Non-pigmented ciliary epithelial cell (primary cell): ENCODE data around the gene GYG2.
"Not testable (repeated sequence)": the region's sequence is repeated elsewhere in the genome, so short reads cannot be mapped to it uniquely, and the experiment has no call there.

ENCODE experiments used
- DNase-seq: peaks from one replicate; pipeline ENCODE4 v3.0.0-alpha.2; 2010; ENCODE audit warnings: low read depth

GYG2 gene

DNA sequence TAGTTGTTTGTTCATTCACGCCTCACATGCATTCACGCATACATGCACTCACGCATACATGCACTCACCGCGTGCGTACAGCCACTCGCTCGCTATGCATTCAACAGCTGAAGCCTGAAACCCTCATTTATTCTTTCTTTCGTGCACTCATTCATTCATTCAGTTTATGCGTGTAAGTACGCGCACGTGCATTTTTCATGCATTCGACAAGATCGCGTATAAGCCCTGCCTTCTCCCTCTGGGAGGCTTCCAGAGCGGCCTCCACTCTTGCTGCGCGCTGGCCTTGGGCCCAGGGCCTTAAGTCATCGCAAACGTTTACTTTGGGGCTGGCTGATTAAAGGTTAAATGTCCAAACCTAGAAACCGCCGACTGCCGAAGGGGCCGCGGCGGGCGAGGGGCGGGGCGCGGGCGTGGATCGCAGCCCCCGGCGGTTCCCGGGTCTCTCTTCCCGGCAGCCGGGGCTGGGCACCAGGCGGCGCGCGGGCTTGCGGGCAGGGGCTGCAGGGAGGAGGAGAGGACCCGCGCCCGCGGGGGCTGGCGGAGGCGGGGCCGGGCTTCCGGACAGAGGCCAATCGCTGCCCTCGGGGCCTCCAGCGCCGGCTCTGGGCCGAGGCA lies at the start of gene GYG2:
Gene GYG2 (plus strand): TSS at position 587 of the 615 bp plus-strand sequence. CDS start 1,259 bp downstream, outside the sequence.
- DNase-seq = no peak

DNA sequence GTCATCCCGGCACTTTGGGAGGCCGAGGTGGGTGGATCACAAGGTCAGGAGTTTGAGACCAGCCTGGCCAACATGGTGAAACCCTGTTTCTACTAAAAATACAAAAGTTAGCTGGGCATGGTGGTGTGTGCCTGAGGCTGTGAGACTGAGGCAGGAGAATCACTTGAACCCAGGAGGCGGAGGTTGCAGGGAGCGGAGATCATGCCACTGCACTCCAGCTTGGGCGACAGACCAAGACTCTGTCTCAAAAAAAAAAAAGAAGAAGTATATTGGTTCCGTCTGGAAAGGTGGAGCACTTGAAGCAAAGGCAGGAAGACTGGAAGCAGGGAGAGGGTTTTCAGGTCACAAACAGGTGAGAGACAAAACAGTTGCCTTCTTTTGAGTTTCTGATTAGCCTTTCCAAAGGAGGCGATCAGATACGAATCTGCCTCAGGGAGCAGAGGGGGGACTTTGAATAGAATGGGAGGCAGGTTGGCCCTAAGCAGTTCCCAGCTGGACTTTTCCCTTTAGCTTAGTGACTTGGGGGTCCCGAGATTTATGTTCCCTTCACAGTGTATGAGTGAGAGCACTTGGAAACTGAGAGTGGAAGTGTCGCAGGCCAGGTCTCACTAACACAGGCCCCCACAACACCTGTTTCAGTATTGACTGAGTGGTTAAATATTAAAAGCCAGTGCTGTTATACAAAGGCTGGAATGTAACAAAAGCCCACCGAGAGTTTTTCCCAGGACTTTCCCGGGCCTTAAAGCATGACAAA lies 48.1 kb upstream of the GYG2 start:
- DNase-seq = not testable (repeated sequence)

GRCh38 chrX:2781226-2781571 lies 47.5 kb upstream of the GYG2 start:
- DNase-seq = no peak

GRCh38 chrX:2781698-2782097 lies 47.0 kb upstream of the GYG2 start:
- no peak for DNase-seq

GRCh38 chrX:2782171-2782570 lies 46.6 kb upstream of the GYG2 start:
- no peak for DNase-seq

GRCh38 chrX:2782778-2783177 lies 46.0 kb upstream of the GYG2 start:
- no peak for DNase-seq

GRCh38 chrX:2784026-2784425 lies 44.7 kb upstream of the GYG2 start:
- no peak for DNase-seq

- DNase-seq = no peak
These were observed 43.2 kb upstream of the GYG2 start for GRCh38 chrX:2785538-2785937.

DNA sequence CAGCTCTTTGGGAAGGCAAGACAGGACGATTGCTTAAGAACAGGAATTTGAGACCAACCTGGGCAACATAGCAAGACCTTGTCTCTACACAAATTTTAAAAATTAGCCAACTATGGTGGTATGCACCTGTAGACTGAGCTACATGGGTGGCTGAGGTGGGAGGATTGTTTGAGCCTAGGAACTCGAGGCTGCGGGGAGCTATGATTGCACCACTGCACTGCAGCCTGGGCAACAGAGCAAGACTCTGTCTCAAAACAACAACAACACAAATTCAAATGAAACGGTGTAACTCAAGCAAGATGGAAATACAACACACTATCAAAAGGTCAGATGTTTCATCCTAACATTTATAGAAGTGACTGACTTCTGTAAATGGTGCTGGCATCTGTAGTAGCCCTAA lies 39.8 kb upstream of the GYG2 start:
- no peak for DNase-seq

- DNase-seq = no peak
These were observed 39.2 kb upstream of the GYG2 start for GRCh38 chrX:2789569-2789968.

DNA sequence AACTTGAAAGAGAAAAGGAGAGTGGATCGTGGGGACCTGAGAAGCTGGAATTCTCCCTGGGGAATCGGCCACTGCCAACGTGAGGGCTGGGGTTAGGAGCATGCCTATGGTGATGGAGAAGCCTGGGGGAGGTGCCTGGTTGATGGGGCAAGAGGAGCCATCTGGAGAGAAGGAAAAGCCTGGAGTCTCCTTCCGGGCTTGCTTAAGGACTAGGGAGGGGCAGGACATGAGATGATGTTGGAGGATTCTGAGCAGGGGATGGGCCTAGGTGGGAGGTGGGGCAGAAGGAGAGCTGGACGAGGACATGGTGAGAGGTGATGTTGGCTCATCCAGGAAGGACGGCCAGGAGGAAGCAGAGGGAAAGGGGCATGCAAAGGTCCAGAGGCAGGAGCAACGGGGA lies 35.0 kb upstream of the GYG2 start:
- no peak for DNase-seq

DNA sequence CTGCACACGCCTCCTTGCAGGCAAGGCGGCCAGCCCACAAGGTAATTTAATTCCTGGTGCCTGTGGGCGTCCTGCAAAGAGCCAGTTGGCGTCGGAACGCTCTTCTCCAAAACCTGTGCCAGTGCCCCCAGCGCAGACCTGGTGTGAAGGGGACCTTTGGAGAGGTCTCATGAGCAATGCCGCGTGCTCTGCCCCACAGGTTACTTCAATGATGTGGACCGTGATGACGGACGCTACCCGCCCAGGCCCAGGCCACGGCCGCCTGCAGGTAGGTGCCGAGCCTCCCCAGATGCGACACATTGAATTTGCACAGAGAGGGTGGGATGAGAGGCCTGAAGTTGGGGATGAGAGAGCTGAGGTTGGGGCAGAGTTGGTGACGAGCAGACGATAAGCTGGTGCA lies 34.4 kb upstream of the GYG2 start:
- no peak for DNase-seq

DNA sequence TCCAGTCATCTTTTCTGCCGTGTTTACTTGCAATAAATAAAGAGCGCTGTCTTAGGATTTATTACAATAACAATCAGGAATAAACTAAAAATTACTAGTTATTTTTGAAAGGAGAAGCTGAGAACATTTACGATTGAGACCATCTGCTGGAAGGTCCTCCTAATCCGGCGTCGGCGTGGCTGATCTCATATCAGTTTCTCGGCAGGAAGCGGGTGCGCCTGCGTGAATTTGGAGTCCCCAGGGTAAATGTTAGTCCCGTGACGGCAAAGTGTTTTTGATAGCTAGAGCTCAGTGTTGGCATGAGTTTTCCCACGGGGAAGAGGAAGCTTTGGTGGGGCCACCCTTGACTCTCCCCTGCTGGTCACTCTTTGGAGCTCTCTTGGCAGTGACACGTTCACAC lies 31.9 kb upstream of the GYG2 start:
- DNase-seq = not testable (repeated sequence)

GRCh38 chrX:2799369-2799768 lies 29.4 kb upstream of the GYG2 start:
- DNase-seq = no peak

GRCh38 chrX:2799980-2800379 lies 28.8 kb upstream of the GYG2 start:
- DNase-seq = not testable (repeated sequence)

- DNase-seq = no peak
These were observed 27.5 kb upstream of the GYG2 start for GRCh38 chrX:2801223-2801622.

DNA sequence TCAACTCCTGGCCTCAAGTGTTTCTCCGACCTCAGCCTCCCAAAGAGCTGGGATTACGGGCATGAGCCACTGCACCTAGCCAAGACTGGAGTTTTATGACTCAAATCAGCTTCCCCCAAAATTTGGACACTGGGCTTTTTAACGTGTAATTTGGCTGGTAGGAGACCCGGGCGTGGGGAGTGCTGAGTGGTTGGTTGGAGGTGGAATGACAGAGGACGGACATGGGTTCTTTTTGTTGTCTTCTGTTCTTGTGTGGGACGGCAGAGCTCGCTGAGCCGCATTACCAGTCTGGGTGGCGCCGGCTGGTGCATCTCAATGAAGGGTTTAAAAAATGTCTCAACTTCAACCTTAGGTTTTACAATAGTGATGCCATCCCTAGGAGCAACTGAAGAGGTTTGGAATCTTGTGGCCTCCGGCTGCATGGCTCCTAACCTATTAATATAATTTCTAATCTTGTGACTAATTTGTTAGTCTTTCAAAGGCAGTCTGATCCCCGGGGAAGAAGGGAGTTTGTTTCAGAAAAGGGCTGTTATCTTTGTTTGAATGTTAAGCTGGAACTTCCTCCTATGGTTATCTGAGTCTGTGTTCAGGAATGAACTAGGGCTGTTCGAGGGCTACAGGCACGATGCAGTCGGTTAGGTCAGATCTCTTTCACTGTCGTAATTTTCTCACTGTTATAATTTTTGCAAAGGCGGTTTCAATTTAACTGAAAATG lies 26.2 kb upstream of the GYG2 start:
- not testable (repeated sequence) for DNase-seq

- not testable (repeated sequence) for DNase-seq
These were observed 25.2 kb upstream of the GYG2 start for GRCh38 chrX:2803486-2803885.

- DNase-seq = not testable (repeated sequence)
These were observed 24.5 kb upstream of the GYG2 start for GRCh38 chrX:2804106-2804843.

GRCh38 chrX:2804858-2805257 lies 23.9 kb upstream of the GYG2 start:
- DNase-seq = not testable (repeated sequence)

DNA sequence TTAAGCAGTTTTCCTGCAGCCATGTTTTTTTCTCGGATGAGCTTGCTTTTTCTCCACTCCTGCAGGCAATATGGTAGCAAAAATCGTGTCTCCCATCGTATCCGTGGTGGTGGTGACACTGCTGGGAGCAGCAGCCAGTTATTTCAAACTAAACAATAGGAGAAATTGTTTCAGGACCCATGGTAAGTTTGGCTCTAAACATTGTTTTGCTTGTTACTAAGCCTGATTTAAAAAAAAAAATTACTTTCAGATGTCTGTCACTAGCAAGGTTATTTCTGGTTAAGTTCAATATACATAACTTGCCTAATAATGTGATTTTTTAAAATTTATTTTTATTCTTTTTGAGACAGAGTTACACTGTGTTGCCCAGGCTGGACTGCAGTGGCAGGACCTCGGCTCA lies 17.5 kb upstream of the GYG2 start:
- DNase-seq = no peak

DNA sequence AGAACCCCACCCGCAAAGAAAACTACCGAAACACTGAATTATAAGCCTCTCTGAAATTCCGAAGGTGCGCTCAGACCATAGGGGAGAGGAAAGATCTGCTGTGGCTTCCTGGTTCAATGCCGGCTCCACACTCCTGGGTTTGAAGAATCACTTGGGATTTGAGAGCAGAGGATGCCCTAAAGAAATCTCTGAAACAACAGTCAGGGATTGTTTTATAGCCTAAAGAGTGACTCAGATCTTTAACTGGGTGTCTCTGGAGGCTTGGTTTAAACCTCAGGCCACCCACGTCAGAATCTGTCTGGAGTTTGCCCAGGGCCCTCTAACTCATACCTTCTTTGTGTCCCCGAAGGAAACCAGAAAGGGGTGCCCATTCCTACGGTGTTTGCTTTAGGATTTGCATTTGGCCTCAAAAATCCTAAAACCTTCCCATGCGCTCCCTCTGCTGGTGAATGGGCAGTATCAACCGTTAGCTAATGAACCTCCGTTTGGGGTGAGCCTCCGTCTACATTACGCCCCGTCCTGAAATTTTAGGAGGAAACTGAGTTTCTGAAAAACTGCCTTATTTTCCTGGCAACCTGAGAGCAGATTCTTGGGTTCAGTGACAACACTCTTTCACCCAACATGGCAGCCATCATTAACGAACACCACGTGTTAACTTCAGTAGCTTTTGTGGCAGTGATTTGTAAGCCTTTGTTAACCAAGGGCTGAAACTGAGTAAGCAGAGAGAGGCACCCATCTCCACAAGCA lies 16.4 kb upstream of the GYG2 start:
- not testable (repeated sequence) for DNase-seq
